Fibroblast of villous mesenchyme (primary cell): ENCODE data around the gene TM6SF1. TPM values are rescaled to one million over a fixed set of nuclear protein-coding genes. Genes with fewer than 3 reads are reported as not detected.
"Not testable (repeated sequence)": the region's sequence is repeated elsewhere in the genome, so short reads cannot be mapped to it uniquely, and the experiment has no call there.

Source experiments
- DNase-seq: peaks from one replicate; pipeline ENCODE4 v3.0.0-alpha.2; 2010; ENCODE audit warnings: low read depth
- H3K4me3 ChIP-seq: 2 replicates; pipeline ENCODE4 v1.5.1; 2011; ENCODE audit warnings: low read depth, mild to moderate bottlenecking, low read length
- total RNA-seq: library from RNA; depleted of rRNA; stranded (reverse); fragments of >200 nt; gene quantifications from 2 replicates; pipeline ENCODE4 v1.2.3, GENCODE V29; 2012
- TF ChIP-seq, protein P1 (sequence below): IDR thresholded peaks from 2 replicates; pipeline ENCODE4 v1.5.1; 2012; ENCODE audit warnings: low read depth, mild to moderate bottlenecking, low read length; ENCODE audit not compliant: insufficient read depth

TM6SF1 gene
- total RNA-seq, 1 donor, result 1.7 TPM

- no peak overlapping the region for H3K4me3 ChIP-seq
- TF ChIP-seq, protein P1, sequence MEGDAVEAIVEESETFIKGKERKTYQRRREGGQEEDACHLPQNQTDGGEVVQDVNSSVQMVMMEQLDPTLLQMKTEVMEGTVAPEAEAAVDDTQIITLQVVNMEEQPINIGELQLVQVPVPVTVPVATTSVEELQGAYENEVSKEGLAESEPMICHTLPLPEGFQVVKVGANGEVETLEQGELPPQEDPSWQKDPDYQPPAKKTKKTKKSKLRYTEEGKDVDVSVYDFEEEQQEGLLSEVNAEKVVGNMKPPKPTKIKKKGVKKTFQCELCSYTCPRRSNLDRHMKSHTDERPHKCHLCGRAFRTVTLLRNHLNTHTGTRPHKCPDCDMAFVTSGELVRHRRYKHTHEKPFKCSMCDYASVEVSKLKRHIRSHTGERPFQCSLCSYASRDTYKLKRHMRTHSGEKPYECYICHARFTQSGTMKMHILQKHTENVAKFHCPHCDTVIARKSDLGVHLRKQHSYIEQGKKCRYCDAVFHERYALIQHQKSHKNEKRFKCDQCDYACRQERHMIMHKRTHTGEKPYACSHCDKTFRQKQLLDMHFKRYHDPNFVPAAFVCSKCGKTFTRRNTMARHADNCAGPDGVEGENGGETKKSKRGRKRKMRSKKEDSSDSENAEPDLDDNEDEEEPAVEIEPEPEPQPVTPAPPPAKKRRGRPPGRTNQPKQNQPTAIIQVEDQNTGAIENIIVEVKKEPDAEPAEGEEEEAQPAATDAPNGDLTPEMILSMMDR, result no peak
- no peak for DNase-seq
These were observed 53.3 kb downstream of the TM6SF1 start for GRCh38 chr15:83160741-83161140.

GRCh38 chr15:83163032-83163431, 55.6 kb downstream of the TM6SF1 start:
- TF ChIP-seq, protein P1, result no peak
- no peak for DNase-seq
- no peak overlapping the region for H3K4me3 ChIP-seq

DNA sequence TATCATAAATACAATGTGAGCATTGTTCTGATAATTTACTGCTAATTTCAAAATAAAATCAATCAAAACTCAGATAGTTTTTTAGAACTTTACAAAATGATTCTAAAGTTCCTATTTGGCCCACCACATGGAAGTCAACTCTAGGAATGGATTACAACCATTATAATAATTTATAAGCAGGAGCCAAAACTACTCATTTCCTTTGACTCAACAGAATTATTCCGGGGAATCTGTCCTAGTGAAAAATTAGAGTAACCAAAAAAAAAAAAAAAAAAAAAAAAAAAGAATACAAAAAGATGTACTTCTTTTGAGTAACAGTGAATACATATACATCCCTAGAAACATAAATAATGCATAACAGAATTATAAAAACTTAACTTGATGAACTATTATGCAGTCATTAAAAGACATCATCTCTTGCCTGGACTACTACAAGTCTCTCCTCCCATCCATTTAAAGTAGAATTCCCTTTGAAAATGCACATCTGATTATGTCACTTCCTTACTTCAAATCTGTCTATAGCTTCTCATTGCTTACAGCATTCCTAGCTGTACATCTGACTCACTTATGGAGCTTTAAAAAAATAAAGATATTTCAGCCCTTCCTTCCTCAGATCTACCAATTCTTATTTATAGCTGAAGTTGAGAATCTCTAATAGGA, 56.8 kb downstream of the TM6SF1 start:
- TF ChIP-seq, protein P1, result no peak
- peak; percentile 10 for DNase-seq
- H3K4me3 ChIP-seq, result no peak overlapping the region

DNA sequence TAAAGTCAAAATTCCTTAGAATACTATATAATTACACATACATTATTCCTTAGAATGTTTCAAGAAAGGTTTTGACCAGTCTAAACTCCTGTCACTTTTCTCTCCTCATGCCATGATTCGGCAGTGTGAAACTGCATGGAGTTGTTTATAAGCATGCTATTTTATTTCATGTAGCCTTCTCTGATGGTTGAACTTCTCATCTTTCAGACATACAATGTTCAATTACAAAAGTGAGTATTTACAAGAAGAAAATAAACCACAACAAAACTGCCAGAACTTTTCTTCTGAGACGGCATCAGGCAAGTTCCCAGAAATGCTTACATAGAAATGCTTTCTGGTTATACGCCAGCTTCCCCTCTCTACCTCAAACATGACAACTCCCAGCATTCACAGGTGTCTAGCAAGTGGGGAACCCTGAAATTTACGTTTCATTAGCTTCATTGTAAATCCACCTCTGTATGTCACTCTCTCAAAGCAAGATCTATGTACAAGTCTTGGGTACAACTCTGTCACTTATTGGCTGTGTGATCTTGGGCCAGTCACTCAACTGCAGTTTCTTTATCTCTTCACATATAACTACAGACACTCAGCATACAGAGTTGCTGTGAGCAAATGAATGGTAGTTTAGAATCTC, 57.4 kb downstream of the TM6SF1 start:
- TF ChIP-seq, protein P1, result no peak
- H3K4me3 ChIP-seq, result no peak overlapping the region
- DNase-seq, result no peak

DNA sequence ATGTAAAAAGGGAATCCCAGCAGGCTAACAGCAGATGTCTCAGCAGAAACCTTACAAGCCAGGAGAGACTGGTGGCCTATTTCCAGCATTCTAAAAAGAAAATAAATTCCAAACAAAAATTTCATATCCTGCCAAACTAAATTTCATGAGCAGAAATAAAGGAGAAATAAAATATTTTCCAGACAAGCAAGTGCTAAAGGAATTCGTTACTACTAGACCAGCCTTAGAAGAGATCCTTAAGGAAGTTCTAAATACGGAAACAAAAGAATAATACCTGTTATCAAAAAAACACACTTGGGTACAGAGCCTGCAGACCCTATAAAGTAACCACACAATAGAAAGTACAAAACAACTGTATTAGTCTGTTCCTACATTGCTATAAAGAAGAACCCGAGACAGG, 58.8 kb downstream of the TM6SF1 start:
- H3K4me3 ChIP-seq, result no peak overlapping the region
- TF ChIP-seq, protein P1, result no peak
- DNase-seq, result no peak

DNA sequence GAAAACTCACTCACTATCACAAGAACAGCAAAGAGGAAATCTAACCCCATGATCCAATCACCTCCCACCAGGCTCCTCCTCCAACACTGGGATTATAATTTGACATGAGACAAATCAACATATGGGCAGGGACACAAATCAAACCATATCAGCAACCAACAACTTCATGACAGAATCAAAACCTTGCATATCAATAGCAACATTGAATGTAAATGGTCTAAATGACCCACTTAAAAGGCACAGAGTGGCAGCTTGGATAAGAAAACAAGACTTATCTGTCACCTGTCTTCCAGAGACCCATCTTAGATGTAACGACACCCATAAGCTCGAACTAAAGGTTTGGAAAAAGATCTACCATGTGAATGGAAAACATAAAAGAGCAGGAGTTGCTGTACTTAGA, 59.4 kb downstream of the TM6SF1 start:
- TF ChIP-seq, protein P1, result no peak
- no peak for DNase-seq
- H3K4me3 ChIP-seq, result no peak overlapping the region

DNA sequence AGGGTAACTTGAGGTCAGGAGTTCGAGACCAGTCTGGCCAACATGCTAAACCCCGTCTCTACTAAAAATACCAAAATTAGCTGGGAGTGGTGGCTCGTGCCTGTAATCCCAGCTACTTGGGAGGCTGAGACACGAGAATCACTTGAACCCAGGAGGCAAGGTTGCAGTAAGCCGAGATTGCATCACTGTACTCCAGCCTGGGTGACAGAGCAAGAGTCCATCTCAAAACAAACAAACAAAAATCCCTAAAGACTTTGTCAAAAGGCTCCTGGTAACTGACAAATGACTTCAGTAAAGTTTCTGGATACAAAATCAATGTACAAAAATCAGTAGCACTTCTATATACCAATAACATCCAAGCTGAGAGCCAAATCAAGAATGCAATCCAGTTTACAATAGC, 62.1 kb downstream of the TM6SF1 start:
- not testable (repeated sequence) for DNase-seq, H3K4me3 ChIP-seq
